Panc1 (cell line): ENCODE results near the gene CHRD. TPM values are rescaled to one million over a fixed set of nuclear protein-coding genes. Genes with fewer than 3 reads are reported as not detected.

Experiments used
- total RNA-seq: library from RNA; stranded (reverse); gene quantifications from one replicate; pipeline ENCODE4 v1.2.1, GENCODE V29; 2021; ENCODE audit not compliant: unreplicated experiment

Gene CHRD
- total RNA-seq, 1 experiment from 2014 or later, result 1.4 TPM

Other genes starting within 250 kb of the CHRD start
- 60.2 TPM for gene EIF2B5, start 244.7 kb upstream of the CHRD start, total RNA-seq
- 97.2 TPM for gene DVL3, start 224.7 kb upstream of the CHRD start, total RNA-seq
- gene AP2M1, start 205.2 kb upstream of the CHRD start, total RNA-seq, result 335 TPM
- 101 TPM for gene ABCF3, start 193.9 kb upstream of the CHRD start, total RNA-seq
- gene VWA5B2, start 150.5 kb upstream of the CHRD start, total RNA-seq, result 0.28 TPM
- 72.7 TPM for gene ALG3, start 131.1 kb upstream of the CHRD start, total RNA-seq
- 10.7 TPM for gene EEF1AKMT4, start 130.4 kb upstream of the CHRD start, total RNA-seq
- 5.7 TPM for gene CAMK2N2, start 118.5 kb upstream of the CHRD start, total RNA-seq
- not detected for gene ECE2, start 104.0 kb upstream of the CHRD start, total RNA-seq
- 536 TPM for gene PSMD2, start 80.8 kb upstream of the CHRD start, total RNA-seq
- gene EIF4G1, start 65.4 kb upstream of the CHRD start, total RNA-seq, result 798 TPM
- 30.1 TPM for gene FAM131A, start 42.5 kb upstream of the CHRD start, total RNA-seq
- 22.5 TPM for gene CLCN2, start 18.4 kb upstream of the CHRD start, total RNA-seq
- gene POLR2H, start 18.3 kb upstream of the CHRD start, total RNA-seq, result 156 TPM
- not detected for gene THPO, start 1.8 kb upstream of the CHRD start, total RNA-seq
- 6.0 TPM for gene EPHB3, start 181.7 kb downstream of the CHRD start, total RNA-seq